Left hindlimb (tissue), 1 donor: ENCODE data around the gene ARHGAP31.

Experiments used
- DNase-seq: peaks from one replicate; pipeline ENCODE4 v3.0.0-alpha.2; 2018

ARHGAP31 gene

GRCh38 chr3:119453822-119454221 lies 159.6 kb downstream of the ARHGAP31 start:
- DNase-seq = no peak

- DNase-seq = no peak
These were observed 162.3 kb downstream of the ARHGAP31 start for GRCh38 chr3:119456469-119456868.

- no peak for DNase-seq
These were observed 163.1 kb downstream of the ARHGAP31 start for GRCh38 chr3:119457246-119457645.

- peak; percentile 99 for DNase-seq
These were observed 169.3 kb downstream of the ARHGAP31 start, which contains the start of gene TMEM39A for GRCh38 chr3:119463171-119464169. Gene TMEM39A, minus strand, starts transcription at chr3:119463615. Its CDS starts 1,541 bp downstream, at chr3:119462074.

- DNase-seq = no peak
These were observed 173.9 kb downstream of the ARHGAP31 start for GRCh38 chr3:119468041-119468440.

GRCh38 chr3:119469418-119470189 lies 175.4 kb downstream of the ARHGAP31 start:
- no peak for DNase-seq
